ENCODE results near the gene SLC7A14.

- TF ChIP-seq POLR2A (IDR thresholded peaks at IDR 0.05) (no peak), POLR2AphosphoS5 (IDR thresholded peaks at IDR 0.05) (no peak)
- TF ChIP-seq, protein P1, sequence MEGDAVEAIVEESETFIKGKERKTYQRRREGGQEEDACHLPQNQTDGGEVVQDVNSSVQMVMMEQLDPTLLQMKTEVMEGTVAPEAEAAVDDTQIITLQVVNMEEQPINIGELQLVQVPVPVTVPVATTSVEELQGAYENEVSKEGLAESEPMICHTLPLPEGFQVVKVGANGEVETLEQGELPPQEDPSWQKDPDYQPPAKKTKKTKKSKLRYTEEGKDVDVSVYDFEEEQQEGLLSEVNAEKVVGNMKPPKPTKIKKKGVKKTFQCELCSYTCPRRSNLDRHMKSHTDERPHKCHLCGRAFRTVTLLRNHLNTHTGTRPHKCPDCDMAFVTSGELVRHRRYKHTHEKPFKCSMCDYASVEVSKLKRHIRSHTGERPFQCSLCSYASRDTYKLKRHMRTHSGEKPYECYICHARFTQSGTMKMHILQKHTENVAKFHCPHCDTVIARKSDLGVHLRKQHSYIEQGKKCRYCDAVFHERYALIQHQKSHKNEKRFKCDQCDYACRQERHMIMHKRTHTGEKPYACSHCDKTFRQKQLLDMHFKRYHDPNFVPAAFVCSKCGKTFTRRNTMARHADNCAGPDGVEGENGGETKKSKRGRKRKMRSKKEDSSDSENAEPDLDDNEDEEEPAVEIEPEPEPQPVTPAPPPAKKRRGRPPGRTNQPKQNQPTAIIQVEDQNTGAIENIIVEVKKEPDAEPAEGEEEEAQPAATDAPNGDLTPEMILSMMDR (IDR thresholded peaks at IDR 0.05), result no peak
Measured at GRCh38 chr3:170485696-170486095, 100.2 kb downstream of the SLC7A14 start.
